Breast epithelium (tissue), 4 donors: ENCODE results near the gene MRPL37. TPM values are rescaled to one million over a fixed set of nuclear protein-coding genes. Genes with fewer than 3 reads are reported as not detected.

Experiments
- DNase-seq, 2 donors: peaks; one replicate each; pipeline ENCODE4 v3.0.0-alpha.2; 2019; ENCODE audit warnings: low spot score in 2 of 2
- H3K27ac ChIP-seq, 2 donors: fragments of 200-600 bp; sonication (generic) in 1 of 2; one replicate each; pipeline ENCODE4 v1.5.1; 2016 to 2019; ENCODE audit warnings: mild to moderate bottlenecking in 1 of 2
- H3K27me3 ChIP-seq, 2 donors: fragments of 200-600 bp; sonication (generic) in 1 of 2; one replicate each; pipeline versions ENCODE4 v1.5.1 to v1.6.0; 2017 to 2019; ENCODE audit warnings: control low read depth in 1 of 2, mild to moderate bottlenecking in 1 of 2
- H3K36me3 ChIP-seq: fragments of 200-600 bp; one replicate; pipeline ENCODE4 v1.5.1; 2019
- H3K4me1 ChIP-seq, 2 donors: fragments of 200-600 bp; sonication (generic); one replicate each; pipeline ENCODE4 v1.5.1; 2016 to 2019; ENCODE audit warnings: control low read depth in 1 of 2
- H3K4me3 ChIP-seq, 3 donors: fragments of 200-600 bp; sonication (generic); 1 replicate in 2 of 3; 2 replicates in 1 of 3; pipeline ENCODE4 v1.5.1; 2016 to 2019; ENCODE audit warnings: mild to moderate bottlenecking in 3 of 3, moderate library complexity in 2 of 3
- H3K9me3 ChIP-seq, 2 donors: fragments of 200-600 bp; sonication (generic) in 1 of 2; one replicate each; pipeline ENCODE4 v1.5.1; 2016 to 2019; ENCODE audit warnings: control low read depth in 1 of 2
- POLR2A ChIP-seq: fragments of 450-650 bp; IDR thresholded peaks from one replicate; pipeline ENCODE4 v1.6.1; 2016; ENCODE audit warnings: antibody characterized with exemption, mild to moderate bottlenecking, moderate library complexity
- POLR2AphosphoS5 ChIP-seq, 3 donors: sonication (generic); formaldehyde crosslinking; IDR thresholded peaks; one replicate each; pipeline ENCODE4 v1.6.1; 2017; ENCODE audit warnings: antibody characterized with exemption in 3 of 3
- intact Hi-C: fragments of 100-400 bp; cut with DNase I; formaldehyde crosslinking; loops from one replicate; pipeline ENCODE4 v1.15.1; 2023; ENCODE audit warnings: low total_unique reads
- total RNA-seq, 3 donors: library from RNA; depleted of rRNA; stranded (reverse); fragments of >200 nt; gene quantifications; one replicate each; pipeline ENCODE4 v1.1.0, GENCODE V29; 2016
- TF ChIP-seq, protein P1 (sequence below), 3 donors: fragments of 450-650 bp; IDR thresholded peaks; one replicate each; pipeline ENCODE4 v1.5.1; 2016 to 2017; ENCODE audit warnings: antibody characterized with exemption in 3 of 3, mild to moderate bottlenecking in 3 of 3, moderate library complexity in 3 of 3

MRPL37 gene
- total RNA-seq, 3 donors from 2014 or later, result 44.6 to 70.7 (median 48.8) TPM

DNA sequence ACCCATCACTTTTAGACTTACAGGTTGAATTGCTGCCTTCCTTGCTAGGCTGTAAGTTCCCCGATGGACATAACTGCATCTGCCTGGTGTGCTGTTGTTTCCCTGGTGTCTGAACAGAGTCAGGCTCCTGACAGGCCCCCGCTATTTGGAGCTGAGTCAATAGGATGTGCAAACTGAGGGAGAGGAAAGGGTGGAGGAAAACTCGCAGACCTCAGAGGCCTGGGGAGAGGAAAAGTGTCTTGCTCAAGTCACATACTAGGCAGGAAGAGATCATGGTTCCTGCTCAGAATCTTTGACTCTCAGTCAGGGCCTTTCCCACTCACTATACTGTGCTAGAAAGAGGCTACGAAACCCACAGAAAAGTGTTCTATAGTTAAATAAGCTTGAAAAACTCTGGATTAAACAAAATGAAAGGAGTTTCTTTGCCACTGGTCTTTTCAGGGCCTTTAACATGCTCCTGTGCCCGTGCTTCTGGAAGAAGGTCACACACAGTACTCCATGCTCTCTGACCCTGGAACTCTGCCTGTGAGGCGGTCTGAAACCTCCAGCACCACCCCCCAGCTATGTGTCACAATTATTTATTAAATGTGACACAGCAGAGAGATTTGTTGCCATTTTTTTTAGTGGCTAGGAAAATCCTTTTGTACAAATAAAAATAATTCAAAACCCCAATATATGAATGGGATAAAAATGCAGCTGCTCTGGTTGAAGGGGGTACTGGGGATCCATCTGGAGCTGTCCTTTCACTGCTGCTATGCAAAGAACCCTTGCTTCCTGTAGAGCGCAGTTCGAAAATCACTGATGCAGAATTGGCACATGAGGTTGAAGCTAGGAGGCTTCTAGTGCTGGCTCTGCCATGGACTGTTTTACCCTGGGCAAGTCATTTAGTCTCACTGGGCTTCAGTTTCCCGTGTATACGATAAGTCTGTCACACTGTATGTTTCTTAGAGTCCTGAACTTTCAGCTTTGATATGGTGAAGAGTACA, 27.1 kb upstream of the MRPL37 start:
- intact Hi-C loops, result no loop called here
- peak overlapping the region in 1 of 2 donors; percentile 48 for H3K27ac ChIP-seq
- H3K36me3 ChIP-seq, result no peaks in the 10 kb centered on the region

DNA sequence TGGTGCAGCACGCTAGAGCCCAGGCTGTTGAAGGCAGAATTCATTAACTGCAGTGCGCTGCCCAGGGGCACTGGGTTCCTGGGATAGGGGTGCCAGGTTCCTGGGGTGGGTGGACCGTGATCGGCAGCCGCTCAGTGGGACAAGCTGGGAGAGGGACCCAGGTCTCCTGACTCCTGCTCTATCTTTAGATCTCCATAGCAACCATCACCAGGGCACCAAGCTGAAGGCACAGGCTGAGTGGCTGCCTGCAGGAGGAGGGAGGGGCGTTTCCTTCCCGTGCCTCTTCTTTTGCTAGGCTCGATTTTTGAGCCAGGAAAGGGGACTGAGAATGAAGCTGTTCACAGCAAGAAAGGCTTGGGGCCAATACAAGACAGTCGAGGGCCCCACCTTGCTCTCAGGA, 26.3 kb upstream of the MRPL37 start:
- Histone ChIP-seq H3K36me3 (no peaks in the 10 kb centered on the region), H3K27ac (no peak overlapping the region), H3K27me3 (no peaks in the 10 kb centered on the region), H3K4me3 (no peak overlapping the region), H3K4me1 (no peaks in the 10 kb centered on the region), H3K9me3 (no peaks in the 10 kb centered on the region)
- no peak for DNase-seq
- TF ChIP-seq POLR2A, result no peak
- TF ChIP-seq, protein P1, sequence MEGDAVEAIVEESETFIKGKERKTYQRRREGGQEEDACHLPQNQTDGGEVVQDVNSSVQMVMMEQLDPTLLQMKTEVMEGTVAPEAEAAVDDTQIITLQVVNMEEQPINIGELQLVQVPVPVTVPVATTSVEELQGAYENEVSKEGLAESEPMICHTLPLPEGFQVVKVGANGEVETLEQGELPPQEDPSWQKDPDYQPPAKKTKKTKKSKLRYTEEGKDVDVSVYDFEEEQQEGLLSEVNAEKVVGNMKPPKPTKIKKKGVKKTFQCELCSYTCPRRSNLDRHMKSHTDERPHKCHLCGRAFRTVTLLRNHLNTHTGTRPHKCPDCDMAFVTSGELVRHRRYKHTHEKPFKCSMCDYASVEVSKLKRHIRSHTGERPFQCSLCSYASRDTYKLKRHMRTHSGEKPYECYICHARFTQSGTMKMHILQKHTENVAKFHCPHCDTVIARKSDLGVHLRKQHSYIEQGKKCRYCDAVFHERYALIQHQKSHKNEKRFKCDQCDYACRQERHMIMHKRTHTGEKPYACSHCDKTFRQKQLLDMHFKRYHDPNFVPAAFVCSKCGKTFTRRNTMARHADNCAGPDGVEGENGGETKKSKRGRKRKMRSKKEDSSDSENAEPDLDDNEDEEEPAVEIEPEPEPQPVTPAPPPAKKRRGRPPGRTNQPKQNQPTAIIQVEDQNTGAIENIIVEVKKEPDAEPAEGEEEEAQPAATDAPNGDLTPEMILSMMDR (IDR thresholded peaks at IDR 0.05), result no peak
- TF ChIP-seq POLR2AphosphoS5 (IDR thresholded peaks at IDR 0.05), result no peak
- intact Hi-C loops, result no loop called here

More for the DNA sequence above, 27.1 kb upstream of the MRPL37 start:
- Histone ChIP-seq H3K4me3 (no peak overlapping the region), H3K9me3 (no peaks in the 10 kb centered on the region), H3K4me1 (no peaks in the 10 kb centered on the region), H3K27me3 (no peaks in the 10 kb centered on the region)
- no peak for DNase-seq
- TF ChIP-seq, protein P1 (IDR thresholded peaks at IDR 0.05), result no peak
- TF ChIP-seq POLR2AphosphoS5 (IDR thresholded peaks at IDR 0.05), result no peak
- no peak for TF ChIP-seq POLR2A

DNA sequence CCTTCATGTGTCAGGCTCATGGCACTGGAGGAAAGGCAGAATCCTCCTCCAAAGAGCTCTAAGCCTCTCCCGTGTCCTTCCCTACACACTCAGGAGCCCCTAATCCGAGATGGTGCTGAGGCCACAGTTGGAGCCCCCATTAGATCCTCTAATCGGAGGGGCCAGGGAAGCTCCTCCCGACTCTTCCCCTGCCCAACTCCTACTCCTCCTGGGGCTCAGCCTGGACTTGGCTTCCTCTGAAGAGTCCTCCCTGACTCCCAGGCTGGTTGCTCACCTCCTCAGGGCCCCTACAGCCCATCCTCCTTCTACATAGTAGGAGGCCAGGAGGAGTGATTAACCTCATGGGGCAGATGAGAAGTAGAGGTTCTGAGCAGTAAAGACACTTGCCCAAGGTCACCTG, 25.9 kb upstream of the MRPL37 start:
- no peaks in the 10 kb centered on the region for H3K9me3 ChIP-seq
- intact Hi-C loops, result no loop called here
- H3K27ac ChIP-seq, result no peak overlapping the region
- no peaks in the 10 kb centered on the region for H3K27me3 ChIP-seq
- no peaks in the 10 kb centered on the region for H3K36me3 ChIP-seq
- no peak for TF ChIP-seq POLR2AphosphoS5 (IDR thresholded peaks at IDR 0.05)
- no peak for TF ChIP-seq POLR2A
- TF ChIP-seq, protein P1 (IDR thresholded peaks at IDR 0.05), result no peak
- H3K4me1 ChIP-seq, result no peaks in the 10 kb centered on the region
- no peak overlapping the region for H3K4me3 ChIP-seq
- DNase-seq, result no peak

DNA sequence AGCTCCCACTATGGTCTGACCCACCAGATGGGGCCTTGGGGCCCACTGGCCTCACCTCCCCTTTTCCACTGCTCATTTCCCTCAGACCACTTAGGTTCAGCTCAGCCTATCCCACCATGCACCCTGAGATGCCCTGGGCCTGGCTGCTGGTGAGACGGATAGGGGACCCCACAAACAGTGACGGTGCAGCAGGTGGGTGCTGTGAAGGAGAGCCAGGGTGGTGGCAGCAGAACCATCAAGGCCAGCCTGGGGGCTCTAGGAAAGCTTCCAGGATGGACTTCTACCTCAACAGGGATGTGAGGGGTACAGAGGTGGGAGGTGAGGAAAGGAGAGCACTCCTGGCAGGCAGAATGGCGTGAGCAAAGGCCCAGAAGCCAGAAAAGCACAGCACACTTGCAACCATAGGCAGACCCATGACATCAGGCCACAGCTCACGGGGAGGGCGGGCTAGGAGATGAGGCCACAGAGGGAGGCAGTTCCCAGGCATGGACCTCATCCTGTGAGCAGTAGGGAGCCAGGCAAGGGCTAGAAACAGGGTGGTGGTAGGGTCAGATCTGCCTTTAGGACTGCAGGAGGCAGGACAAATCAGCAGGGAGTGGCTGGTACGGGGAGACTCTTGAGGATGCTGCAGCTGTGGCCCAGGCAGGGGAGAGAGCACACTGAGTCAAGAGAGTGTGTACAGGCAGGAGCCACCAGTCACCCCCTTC, 23.2 kb upstream of the MRPL37 start:
- Histone ChIP-seq H3K4me1 (no peaks in the 10 kb centered on the region), H3K36me3 (no peaks in the 10 kb centered on the region), H3K27me3 (no peaks in the 10 kb centered on the region), H3K9me3 (no peaks in the 10 kb centered on the region), H3K27ac (no peak overlapping the region), H3K4me3 (no peak overlapping the region)
- TF ChIP-seq, protein P1 (IDR thresholded peaks at IDR 0.05), result no peak
- TF ChIP-seq POLR2AphosphoS5 (IDR thresholded peaks at IDR 0.05) (no peak), POLR2A (no peak)
- intact Hi-C loops, result no loop called here
- DNase-seq, result no peak

DNA sequence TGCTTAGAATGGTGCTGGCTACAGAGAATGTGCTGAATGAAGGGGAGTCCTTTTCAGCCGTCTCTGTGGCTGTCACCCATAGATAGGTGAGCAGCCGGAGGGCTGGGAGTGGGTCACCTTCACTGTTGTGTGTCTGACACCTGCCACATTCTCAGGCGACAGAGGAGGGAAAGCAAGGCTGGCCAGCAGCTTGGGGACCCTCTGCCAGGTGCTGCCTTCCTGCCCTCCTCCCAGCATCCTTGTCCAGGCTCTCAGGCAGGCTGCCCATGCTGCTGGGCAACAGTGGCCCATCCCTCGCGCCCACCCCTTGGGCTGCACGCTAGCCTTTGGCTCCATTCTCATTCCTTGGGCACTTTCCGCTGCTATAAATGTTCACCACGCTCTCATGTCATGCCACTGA, 22.2 kb upstream of the MRPL37 start:
- Histone ChIP-seq H3K27me3 (no peaks in the 10 kb centered on the region), H3K9me3 (no peaks in the 10 kb centered on the region), H3K36me3 (no peaks in the 10 kb centered on the region), H3K27ac (no peak overlapping the region), H3K4me3 (no peak overlapping the region), H3K4me1 (no peaks in the 10 kb centered on the region)
- no peak for DNase-seq
- no peak for TF ChIP-seq POLR2AphosphoS5 (IDR thresholded peaks at IDR 0.05)
- TF ChIP-seq, protein P1 (IDR thresholded peaks at IDR 0.05), result no peak
- no peak for TF ChIP-seq POLR2A
- intact Hi-C loops, result no loop called here
